Kidney epithelial cell (primary cell): Measurements from ENCODE around the gene MAP4K3. TPM values are rescaled to one million over a fixed set of nuclear protein-coding genes. Genes with fewer than 3 reads are reported as not detected.
"Not testable (repeated sequence)": the region's sequence is repeated elsewhere in the genome, so short reads cannot be mapped to it uniquely, and the experiment has no call there.

Experiments
- DNase-seq: peaks from one replicate; pipeline ENCODE4 v3.0.0-alpha.2; 2010; ENCODE audit warnings: low read depth
- H3K27me3 ChIP-seq: 2 replicates; pipeline ENCODE4 v1.6.0; 2011; ENCODE audit warnings: low read length; ENCODE audit not compliant: control insufficient read depth, insufficient read depth
- H3K36me3 ChIP-seq: 2 replicates; pipeline ENCODE4 v1.5.1; 2011; ENCODE audit warnings: low read length; ENCODE audit not compliant: control insufficient read depth, insufficient read depth
- H3K4me3 ChIP-seq: 2 replicates; pipeline ENCODE4 v1.5.1; 2011; ENCODE audit warnings: low read depth, mild to moderate bottlenecking, control low read depth, low read length
- total RNA-seq: library from RNA; depleted of rRNA; stranded (reverse); fragments of >200 nt; gene quantifications from 2 replicates; pipeline ENCODE4 v1.2.3, GENCODE V29; 2015
- TF ChIP-seq, protein P1 (sequence below): IDR thresholded peaks from 2 replicates; pipeline ENCODE4 v1.5.1; 2011; ENCODE audit warnings: mild to moderate bottlenecking, moderate library complexity, low read length, control low read depth, inconsistent platforms; ENCODE audit not compliant: insufficient read depth, poor library complexity, severe bottlenecking

The MAP4K3 gene
- total RNA-seq, 1 donor from 2014 or later = 25.7 TPM

DNA sequence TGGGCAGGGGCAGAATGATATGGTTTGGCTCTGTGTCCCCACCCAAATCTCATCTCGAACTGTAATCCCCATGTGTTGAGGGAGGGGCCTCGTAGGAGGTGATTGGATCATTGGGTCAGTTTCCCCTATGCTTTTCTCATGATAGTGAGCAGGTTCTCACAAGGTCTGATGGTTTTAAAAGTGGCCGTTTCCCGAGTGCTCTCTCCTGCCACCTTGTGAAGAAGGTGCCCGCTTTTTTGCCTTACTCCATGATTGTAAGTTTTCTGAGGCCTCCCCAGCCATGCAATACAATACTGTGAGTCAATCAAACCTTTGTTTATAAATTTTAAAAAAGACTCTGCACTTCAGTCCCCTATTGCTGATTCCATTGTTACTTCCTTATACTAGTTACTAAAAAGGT lies 110.4 kb downstream of the MAP4K3 start:
- no peaks in the 10 kb centered on the region for H3K36me3 ChIP-seq
- DNase-seq = no peak
- TF ChIP-seq, protein P1, sequence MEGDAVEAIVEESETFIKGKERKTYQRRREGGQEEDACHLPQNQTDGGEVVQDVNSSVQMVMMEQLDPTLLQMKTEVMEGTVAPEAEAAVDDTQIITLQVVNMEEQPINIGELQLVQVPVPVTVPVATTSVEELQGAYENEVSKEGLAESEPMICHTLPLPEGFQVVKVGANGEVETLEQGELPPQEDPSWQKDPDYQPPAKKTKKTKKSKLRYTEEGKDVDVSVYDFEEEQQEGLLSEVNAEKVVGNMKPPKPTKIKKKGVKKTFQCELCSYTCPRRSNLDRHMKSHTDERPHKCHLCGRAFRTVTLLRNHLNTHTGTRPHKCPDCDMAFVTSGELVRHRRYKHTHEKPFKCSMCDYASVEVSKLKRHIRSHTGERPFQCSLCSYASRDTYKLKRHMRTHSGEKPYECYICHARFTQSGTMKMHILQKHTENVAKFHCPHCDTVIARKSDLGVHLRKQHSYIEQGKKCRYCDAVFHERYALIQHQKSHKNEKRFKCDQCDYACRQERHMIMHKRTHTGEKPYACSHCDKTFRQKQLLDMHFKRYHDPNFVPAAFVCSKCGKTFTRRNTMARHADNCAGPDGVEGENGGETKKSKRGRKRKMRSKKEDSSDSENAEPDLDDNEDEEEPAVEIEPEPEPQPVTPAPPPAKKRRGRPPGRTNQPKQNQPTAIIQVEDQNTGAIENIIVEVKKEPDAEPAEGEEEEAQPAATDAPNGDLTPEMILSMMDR = no peak
- no peaks in the 10 kb centered on the region for H3K27me3 ChIP-seq
- no peak overlapping the region for H3K4me3 ChIP-seq

DNA sequence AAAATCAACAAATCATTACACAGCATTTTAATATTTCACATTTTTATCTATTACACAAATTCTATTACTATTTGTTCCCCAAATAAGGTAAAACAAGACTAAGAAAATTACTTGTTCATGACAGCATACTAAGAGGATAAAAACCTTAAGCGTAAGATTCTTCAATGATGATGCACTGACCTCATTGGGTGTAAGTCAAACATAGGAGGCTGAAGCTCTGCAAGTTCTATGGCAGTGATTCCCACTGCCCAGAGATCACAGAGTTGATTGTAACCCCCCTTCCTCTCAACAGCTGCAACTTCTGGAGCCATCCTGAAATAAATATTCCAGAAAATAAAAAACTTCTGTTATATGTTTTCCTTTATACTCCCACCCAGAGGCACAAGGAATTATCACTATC lies 111.1 kb downstream of the MAP4K3 start:
- no peak overlapping the region for H3K4me3 ChIP-seq
- no peaks in the 10 kb centered on the region for H3K36me3 ChIP-seq
- no peak for DNase-seq
- TF ChIP-seq, protein P1 = no peak
- no peaks in the 10 kb centered on the region for H3K27me3 ChIP-seq

DNA sequence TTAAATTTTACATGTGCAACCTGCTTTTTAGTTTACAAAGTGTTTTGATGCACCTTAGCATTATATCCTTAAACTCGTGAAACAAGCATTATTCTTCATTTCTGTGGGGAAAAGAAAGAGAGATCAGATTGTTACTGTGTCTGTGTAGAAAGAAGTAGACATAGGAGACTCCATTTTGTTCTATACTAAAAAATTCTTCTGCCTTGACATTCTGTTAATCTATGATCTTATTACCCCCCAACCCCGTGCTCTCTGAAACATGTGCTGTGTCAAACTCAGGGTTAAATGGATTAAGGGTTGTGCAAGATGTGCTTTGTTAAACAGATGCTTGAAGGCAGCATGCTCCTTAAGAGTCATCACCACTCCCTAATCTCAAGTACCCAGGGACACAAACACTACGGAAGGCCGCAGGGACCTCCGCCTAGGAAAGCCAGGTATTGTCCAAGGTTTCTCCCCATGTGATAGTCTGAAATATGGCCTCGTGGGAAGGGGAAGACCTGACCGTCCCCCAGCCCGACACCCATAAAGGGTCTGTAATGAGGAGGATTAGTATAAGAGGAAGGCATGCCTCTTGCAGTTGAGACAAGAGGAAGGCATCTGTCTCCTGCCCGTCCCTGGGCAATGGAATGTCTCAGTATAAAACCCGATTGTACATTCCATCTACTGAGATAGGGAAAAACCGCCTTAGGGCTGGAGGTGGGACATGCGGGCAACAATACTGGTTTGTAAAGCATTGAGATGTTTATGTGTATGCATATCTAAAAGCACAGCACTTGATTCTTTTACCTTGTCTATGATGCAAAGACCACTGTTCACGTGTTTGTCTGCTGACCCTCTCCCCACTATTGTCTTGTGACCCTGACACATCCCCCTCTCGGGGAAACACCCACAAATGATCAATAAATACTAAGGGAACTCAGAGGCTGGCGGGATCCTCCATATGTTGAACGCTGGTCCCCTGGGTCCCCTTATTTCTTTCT lies 115.7 kb downstream of the MAP4K3 start:
- H3K4me3 ChIP-seq, H3K27me3 ChIP-seq, DNase-seq, H3K36me3 ChIP-seq: not testable (repeated sequence)

DNA sequence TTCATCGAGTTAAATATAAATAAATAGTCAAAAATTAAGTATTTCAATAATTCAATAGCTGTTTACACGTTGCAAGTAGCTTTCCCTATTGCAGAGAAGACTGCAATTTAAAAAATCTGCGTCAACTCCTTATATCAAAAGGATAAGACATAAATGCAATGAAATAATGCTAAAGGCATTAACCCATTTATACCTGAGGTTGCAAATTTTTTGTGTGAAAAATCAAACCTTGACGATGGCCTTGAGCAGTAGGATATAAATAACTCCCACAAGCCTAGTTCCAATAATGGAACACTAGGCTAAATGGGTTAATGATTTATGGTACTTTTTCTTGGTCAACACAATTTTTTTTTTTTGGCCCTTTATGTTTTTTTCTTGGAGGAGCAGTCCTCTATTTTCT lies 116.9 kb downstream of the MAP4K3 start:
- no peak for DNase-seq
- TF ChIP-seq, protein P1 = no peak

DNA sequence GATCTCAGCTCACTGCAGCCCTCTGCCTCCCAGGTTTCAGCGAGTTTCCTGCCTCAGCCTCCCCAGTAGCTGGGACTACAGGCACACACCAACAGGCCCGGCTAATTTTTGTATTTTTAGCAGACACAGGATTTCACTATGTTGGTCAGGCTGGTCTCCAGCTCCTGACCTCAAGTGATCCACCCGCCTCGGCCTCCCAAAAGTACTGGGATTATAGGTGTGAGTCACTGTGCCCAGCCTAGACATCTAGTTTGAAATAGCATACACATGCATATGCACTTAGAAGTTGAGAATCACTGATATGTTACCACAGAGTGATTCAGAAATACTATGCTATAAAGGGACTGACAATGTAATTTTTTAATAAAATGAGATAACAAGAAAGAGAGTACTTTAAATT lies 123.5 kb downstream of the MAP4K3 start:
- TF ChIP-seq, protein P1 = no peak
- Histone ChIP-seq H3K27me3 (no peaks in the 10 kb centered on the region), H3K36me3 (peaks cover 2% of the 10 kb centered on the region), H3K4me3 (no peak overlapping the region)
- DNase-seq = no peak

More for the DNA sequence above, 116.9 kb downstream of the MAP4K3 start:
- H3K27me3 ChIP-seq = no peaks in the 10 kb centered on the region
- no peak overlapping the region for H3K4me3 ChIP-seq
- H3K36me3 ChIP-seq = no peaks in the 10 kb centered on the region

DNA sequence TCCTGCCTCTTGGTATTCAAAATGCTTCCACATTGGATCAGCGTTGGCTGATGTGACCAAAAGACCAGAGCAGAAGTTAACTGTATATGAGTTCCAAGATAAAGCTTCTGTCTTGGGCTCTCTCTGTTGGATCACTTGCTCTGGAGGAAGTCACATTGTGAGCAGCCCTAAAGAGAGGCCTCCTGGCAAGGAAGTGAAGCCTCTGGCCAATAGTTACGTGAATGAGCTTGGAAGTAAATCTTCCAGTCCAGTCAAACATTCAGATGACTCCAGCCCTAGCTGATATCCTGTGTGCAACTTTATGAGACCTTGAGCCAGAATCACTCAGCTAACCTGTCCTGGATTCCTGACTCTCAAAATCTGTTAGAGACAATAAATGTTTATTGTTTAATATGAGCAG lies 125.6 kb downstream of the MAP4K3 start:
- H3K4me3 ChIP-seq = no peak overlapping the region
- TF ChIP-seq, protein P1 = no peak

More for the DNA sequence above, 125.6 kb downstream of the MAP4K3 start:
- no peaks in the 10 kb centered on the region for H3K27me3 ChIP-seq
- DNase-seq = no peak
- H3K36me3 ChIP-seq = peaks cover 2% of the 10 kb centered on the region
